IMR-90 (cell line): Measurements from ENCODE around the gene ANKRD6. TPM values are rescaled to one million over a fixed set of nuclear protein-coding genes. Genes with fewer than 3 reads are reported as not detected.

Experiments used
- ATAC-seq: fragments of 200-7000 bp; cut with Tn5 transposase; 2 replicates; pipeline ENCODE4 v1.9.1; 2020; ENCODE audit warnings: low read depth, mild to moderate bottlenecking, moderate library complexity
- BruUV-seq: library from RNA; stranded (reverse); fragments of 400-500 nt; replicated peaks from 2 replicates; lab custom pipeline; 2021; lab: Mats Ljungman, UMichigan
- CTCF ChIA-PET: fragments of 300-600 bp; formaldehyde crosslinking; extraction: SDS; loops from one replicate; lab custom pipeline; 2021; ENCODE audit warnings: antibody characterized with exemption; lab: Yijun Ruan, JAX
- POLR2A ChIA-PET: fragments of 300-600 bp; sonication (Branson Sonifier 250); formaldehyde crosslinking; loops from one replicate; lab custom pipeline; 2022; ENCODE audit warnings: antibody characterized with exemption; ENCODE audit not compliant: unreplicated experiment; lab: Charles Lee
- DNase-seq: peaks from one replicate; pipeline ENCODE4 v3.0.0; 2013
- H2AFZ ChIP-seq: replicated peaks from 2 replicates; pipeline ENCODE3; 2013; ENCODE audit warnings: low read length, mild to moderate bottlenecking; ENCODE audit not compliant: poor library complexity
- H2AK5ac ChIP-seq: 2 replicates; pipeline ENCODE4 v1.6.1; 2013; ENCODE audit warnings: low read depth, low read length, inconsistent platforms
- H2AK9ac ChIP-seq: replicated peaks from 2 replicates; pipeline ENCODE3; 2013; ENCODE audit warnings: mild to moderate bottlenecking, low read depth, low read length, moderate library complexity; ENCODE audit not compliant: poor library complexity
- H2BK120ac ChIP-seq: 2 replicates; pipeline ENCODE4 v1.6.1; 2013; ENCODE audit warnings: low read depth, low read length, inconsistent platforms
- H2BK15ac ChIP-seq: 3 replicates; pipeline ENCODE4 v1.6.1; 2013; ENCODE audit warnings: low read depth, low read length, inconsistent platforms
- H2BK20ac ChIP-seq: 2 replicates; pipeline ENCODE4 v1.6.1; 2013; ENCODE audit warnings: low read depth, mild to moderate bottlenecking, inconsistent platforms, low read length, moderate library complexity
- H2BK5ac ChIP-seq: 2 replicates; pipeline ENCODE4 v1.6.1; 2013; ENCODE audit warnings: mild to moderate bottlenecking, low read depth, low read length, inconsistent platforms; ENCODE audit not compliant: poor library complexity, severe bottlenecking
- H3K14ac ChIP-seq: replicated peaks from 2 replicates; pipeline ENCODE4 v1.6.1; 2013; ENCODE audit warnings: low read depth, low read length, inconsistent platforms
- H3K18ac ChIP-seq: 2 replicates; pipeline ENCODE4 v1.6.1; 2013; ENCODE audit warnings: low read depth, low read length, control low read depth
- H3K23ac ChIP-seq: 2 replicates; pipeline ENCODE4 v1.6.1; 2013; ENCODE audit warnings: low read depth, low read length, inconsistent platforms
- H3K27ac ChIP-seq: 2 replicates; pipeline ENCODE4 v1.5.1; 2013; ENCODE audit warnings: mild to moderate bottlenecking, control low read depth, low read length; ENCODE audit not compliant: insufficient read depth
- H3K27me3 ChIP-seq: 2 replicates; pipeline ENCODE4 v1.6.1; 2013; ENCODE audit warnings: low read length; ENCODE audit not compliant: control insufficient read depth, insufficient read depth
- H3K36me3 ChIP-seq: 2 replicates; pipeline ENCODE4 v1.6.1; 2013; ENCODE audit warnings: low read length, mixed read lengths; ENCODE audit not compliant: control insufficient read depth, insufficient read depth
- H3K4ac ChIP-seq: 2 replicates; pipeline ENCODE4 v1.6.1; 2013; ENCODE audit warnings: low read depth, low read length, inconsistent platforms
- H3K4me1 ChIP-seq: 2 replicates; pipeline ENCODE4 v1.6.1; 2013; ENCODE audit warnings: low read length, mixed read lengths; ENCODE audit not compliant: control insufficient read depth, insufficient read depth
- H3K4me2 ChIP-seq: 2 replicates; pipeline ENCODE4 v1.6.1; 2013; ENCODE audit warnings: low read depth, mild to moderate bottlenecking, control low read depth, low read length, moderate library complexity
- H3K4me3 ChIP-seq: 2 replicates; pipeline ENCODE4 v1.5.1; 2013; ENCODE audit warnings: low read depth, mild to moderate bottlenecking, control low read depth, low read length, moderate library complexity; ENCODE audit not compliant: insufficient read depth
- H3K56ac ChIP-seq: 2 replicates; pipeline ENCODE4 v1.6.1; 2013; ENCODE audit warnings: low read length, inconsistent platforms; ENCODE audit not compliant: insufficient read depth; ENCODE audit errors: extremely low read depth
- H3K79me1 ChIP-seq, 2 experiments: 2 replicates each; pipeline ENCODE4 v1.6.1; 2013; ENCODE audit warnings: low read length in 2 of 2, inconsistent platforms in 1 of 2, low read depth in 1 of 2
- H3K9ac ChIP-seq: 2 replicates; pipeline ENCODE4 v1.6.1; 2013; ENCODE audit warnings: low read depth, low read length, control low read depth
- H3K9me1 ChIP-seq: 2 replicates; pipeline ENCODE4 v1.6.1; 2013; ENCODE audit warnings: low read length, inconsistent platforms; ENCODE audit not compliant: insufficient read depth
- H3K9me3 ChIP-seq: 2 replicates; pipeline ENCODE4 v1.6.1; 2013; ENCODE audit warnings: low read length; ENCODE audit not compliant: control insufficient read depth, insufficient read depth
- H4K20me1 ChIP-seq: 2 replicates; pipeline ENCODE4 v1.6.1; 2013; ENCODE audit warnings: low read length, inconsistent platforms; ENCODE audit not compliant: insufficient read depth
- H4K5ac ChIP-seq: 2 replicates; pipeline ENCODE4 v1.6.1; 2013; ENCODE audit warnings: mild to moderate bottlenecking, low read depth, low read length, control low read depth
- H4K8ac ChIP-seq, 2 experiments: 2 replicates each; pipeline ENCODE4 v1.6.1; 2013; ENCODE audit warnings: low read depth in 2 of 2, low read length in 2 of 2, control low read depth in 1 of 2, inconsistent platforms in 1 of 2
- H4K91ac ChIP-seq: 2 replicates; pipeline ENCODE4 v1.6.1; 2013; ENCODE audit warnings: low read depth, low read length, inconsistent platforms; ENCODE audit not compliant: insufficient read depth
- BHLHE40 ChIP-seq: fragments of 150-350 bp; IDR thresholded peaks from 2 replicates; pipeline ENCODE4 v1.6.1; 2016; ENCODE audit warnings: mild to moderate bottlenecking, low read depth, low read length
- CEBPB ChIP-seq: IDR thresholded peaks from 2 replicates; pipeline ENCODE4 v1.6.1; 2012; ENCODE audit warnings: low read depth, low read length, improper control_type of control experiment
- MXI1 ChIP-seq: IDR thresholded peaks from 2 replicates; pipeline ENCODE4 v1.6.1; 2012; ENCODE audit warnings: low read depth, mild to moderate bottlenecking, low read length, moderate library complexity, borderline replicate concordance
- NFE2L2 ChIP-seq: fragments of 150-350 bp; IDR thresholded peaks from 2 replicates; pipeline ENCODE4 v1.6.1; 2016; ENCODE audit warnings: low read depth, mild to moderate bottlenecking, low read length
- POLR2A ChIP-seq: IDR thresholded peaks from 2 replicates; pipeline ENCODE4 v1.6.1; 2012; ENCODE audit warnings: mild to moderate bottlenecking, low read depth, low read length
- RAD21 ChIP-seq: IDR thresholded peaks from 2 replicates; pipeline ENCODE4 v1.6.1; 2012; ENCODE audit warnings: low read length, improper control_type of control experiment
- RCOR1 ChIP-seq: IDR thresholded peaks from 2 replicates; pipeline ENCODE4 v1.6.1; 2012; ENCODE audit warnings: mild to moderate bottlenecking, low read length, improper control_type of control experiment; ENCODE audit not compliant: insufficient replicate concordance
- WGBS, 2 experiments: methylation state at CpG; one replicate each; pipeline versions ENCODE4 v1.1.5 to v1.1.7; 2013; ENCODE audit warnings: missing lambda C conversion rate in 2 of 2; ENCODE audit not compliant: insufficient read length in 1 of 2; ENCODE audit errors: extremely low coverage in 2 of 2; 5-methylcytosine and 5-hydroxymethylcytosine counted together
- dilution Hi-C: fragments of 300-500 bp; cut with HindIII; formaldehyde crosslinking; loops from one replicate; pipeline ENCODE4 v1.14.3; 2018; ENCODE audit warnings: low sequenced_read_pairs; ENCODE audit not compliant: unreplicated experiment
- in situ Hi-C: fragments of 300-500 bp; cut with MboI; formaldehyde crosslinking; loops from 3 replicates; pipeline ENCODE4 v1.14.3; 2019; ENCODE audit warnings: low sequenced_read_pairs, inconsistent platforms, mixed read lengths
- intact Hi-C: fragments of 100-400 bp; cut with micrococcal nuclease; formaldehyde crosslinking; loops from 2 replicates; pipeline ENCODE4 v1.10.0; 2022
- polyA plus RNA-seq, 3 experiments: library from polyadenylated mRNA; depleted of rRNA; stranded (reverse); fragments of >200 nt; gene quantifications; 2 replicates each; pipeline ENCODE4 v1.2.3, GENCODE V29; 2012; ENCODE audit warnings: low replicate concordance in 1 of 3
- total RNA-seq: library from RNA; depleted of rRNA; stranded (reverse); fragments of >200 nt; gene quantifications from 2 replicates; pipeline ENCODE4 v1.2.3, GENCODE V29; 2012
- TF ChIP-seq, protein P1 (sequence below): fragments of 150-350 bp; IDR thresholded peaks from 2 replicates; pipeline ENCODE4 v1.6.1; 2016; ENCODE audit warnings: low read depth, mild to moderate bottlenecking, low read length, moderate library complexity, borderline replicate concordance
- TF ChIP-seq, protein P2 (sequence below): fragments of 150-350 bp; IDR thresholded peaks from 2 replicates; pipeline ENCODE4 v1.6.1; 2017; ENCODE audit warnings: mild to moderate bottlenecking, antibody characterized with exemption, low read length, low read depth

ANKRD6 gene
- total and polyA plus RNA-seq, 2 of the 4 experiments (the other 2 are of a cell fraction) = 0.12 to 0.18 TPM

DNA sequence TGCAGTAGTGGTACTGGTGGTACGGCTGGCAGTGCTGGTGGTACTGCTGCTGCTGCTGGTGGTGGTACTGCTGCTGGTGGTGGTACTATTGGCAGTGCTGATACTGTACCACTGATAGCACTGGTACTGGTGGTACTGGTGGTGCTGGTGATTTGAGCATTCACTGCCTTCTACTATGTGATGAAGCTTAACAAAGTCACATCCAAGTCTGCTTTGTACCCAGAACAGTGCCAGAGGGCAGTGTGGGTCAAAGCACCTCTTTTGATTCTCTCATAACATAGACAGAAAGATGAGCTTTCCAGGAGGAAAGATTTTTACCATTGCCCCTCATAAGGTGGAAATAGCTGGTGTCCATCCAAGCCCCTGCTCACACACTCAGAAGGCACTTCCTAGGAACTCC is 48.7 kb downstream of the ANKRD6 start:
- DNase-seq (no peak), ATAC-seq (no peak)
- H4K5ac ChIP-seq = no peak overlapping the region
- WGBS, 2 experiments = no CpG with 5 or more reads among the region's 1 CpG
- ChIA-PET CTCF (no interaction called here), POLR2A (no interaction called here)
- no peak overlapping the region for H2BK20ac ChIP-seq
- H4K91ac ChIP-seq = no peak overlapping the region
- no peaks in the 10 kb centered on the region for H4K20me1 ChIP-seq
- H3K9me3 ChIP-seq = no peaks in the 10 kb centered on the region
- BruUV-seq = no TSS peak
- dilution Hi-C loops = no loop called here
- H3K9me1 ChIP-seq = no peaks in the 10 kb centered on the region
- no peak overlapping the region for H4K8ac ChIP-seq
- no peak overlapping the region for H3K27ac ChIP-seq
- H2AK5ac ChIP-seq = no peak overlapping the region
- H3K18ac ChIP-seq = no peak overlapping the region
- no peak overlapping the region for H3K14ac ChIP-seq
- H2BK120ac ChIP-seq = no peak overlapping the region
- no peak overlapping the region for H2AK9ac ChIP-seq
- no peaks in the 10 kb centered on the region for H3K79me1 ChIP-seq
- no peak overlapping the region for H2BK5ac ChIP-seq
- no peak overlapping the region for H2BK15ac ChIP-seq
- H3K23ac ChIP-seq = no peak overlapping the region
- H3K4ac ChIP-seq = no peak overlapping the region
- intact Hi-C loops = no loop called here
- TF ChIP-seq, protein P1, sequence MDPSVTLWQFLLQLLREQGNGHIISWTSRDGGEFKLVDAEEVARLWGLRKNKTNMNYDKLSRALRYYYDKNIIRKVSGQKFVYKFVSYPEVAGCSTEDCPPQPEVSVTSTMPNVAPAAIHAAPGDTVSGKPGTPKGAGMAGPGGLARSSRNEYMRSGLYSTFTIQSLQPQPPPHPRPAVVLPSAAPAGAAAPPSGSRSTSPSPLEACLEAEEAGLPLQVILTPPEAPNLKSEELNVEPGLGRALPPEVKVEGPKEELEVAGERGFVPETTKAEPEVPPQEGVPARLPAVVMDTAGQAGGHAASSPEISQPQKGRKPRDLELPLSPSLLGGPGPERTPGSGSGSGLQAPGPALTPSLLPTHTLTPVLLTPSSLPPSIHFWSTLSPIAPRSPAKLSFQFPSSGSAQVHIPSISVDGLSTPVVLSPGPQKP = no peak
- TF ChIP-seq BHLHE40 = no peak
- TF ChIP-seq NFE2L2 = no peak
- no peak for TF ChIP-seq RAD21
- TF ChIP-seq, protein P2, sequence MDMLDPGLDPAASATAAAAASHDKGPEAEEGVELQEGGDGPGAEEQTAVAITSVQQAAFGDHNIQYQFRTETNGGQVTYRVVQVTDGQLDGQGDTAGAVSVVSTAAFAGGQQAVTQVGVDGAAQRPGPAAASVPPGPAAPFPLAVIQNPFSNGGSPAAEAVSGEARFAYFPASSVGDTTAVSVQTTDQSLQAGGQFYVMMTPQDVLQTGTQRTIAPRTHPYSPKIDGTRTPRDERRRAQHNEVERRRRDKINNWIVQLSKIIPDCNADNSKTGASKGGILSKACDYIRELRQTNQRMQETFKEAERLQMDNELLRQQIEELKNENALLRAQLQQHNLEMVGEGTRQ = no peak
- no peak for TF ChIP-seq MXI1
- TF ChIP-seq RCOR1 = no peak
- no peak for TF ChIP-seq CEBPB
- no peak for TF ChIP-seq POLR2A
- 0 out of 2 replicates have a peak, but pooled peaks cover 2% of the 10 kb centered on the region for H3K27me3 ChIP-seq
- H3K4me1 ChIP-seq = no peaks in the 10 kb centered on the region
- H3K36me3 ChIP-seq = no peaks in the 10 kb centered on the region
- no peak overlapping the region for H3K4me3 ChIP-seq
- no peak overlapping the region for H3K4me2 ChIP-seq
- in situ Hi-C loops = no loop called here
- no peak overlapping the region for H3K56ac ChIP-seq
- H2AFZ ChIP-seq = no peak overlapping the region
- no peak overlapping the region for H3K9ac ChIP-seq
